ENCODE measurements around the gene DBNDD2.
A peak's percentile ranks its signal among the peaks of the same experiment; 100 is the strongest.

Gene DBNDD2

DNA sequence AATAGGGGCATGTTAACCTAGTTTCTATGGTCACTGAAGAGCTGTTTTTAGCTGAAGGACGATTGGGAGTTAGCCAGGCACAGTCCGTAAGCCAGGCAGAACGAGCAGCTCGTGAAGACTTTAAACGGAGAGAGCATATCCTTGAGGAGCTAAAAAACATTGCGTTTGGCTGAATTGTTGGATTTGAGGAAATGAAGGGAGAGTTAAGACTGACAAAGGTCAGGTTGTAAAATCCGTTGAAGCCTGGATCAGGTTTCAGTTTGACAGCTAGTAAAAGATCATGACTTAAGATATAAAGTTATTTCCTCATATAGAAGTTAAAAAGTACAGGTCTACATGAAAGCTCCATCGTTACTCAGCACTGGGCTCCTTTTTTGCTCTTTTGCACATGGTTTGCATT lies 2.8 kb downstream of the DBNDD2 start:
- TF ChIP-seq JUND (IDR thresholded peaks at IDR 0.05; ENCODE audit: low read depth), result no peak
- DNase-seq (ENCODE audit: low read depth in 1 of 2, low spot score in 1 of 2), result peak in 1 of 2 experiments; percentile 41
- in situ Hi-C loops (cut with HindIII; ENCODE audit: low pct_unique_long_range_greater_than_20kb, low sequenced_read_pairs), result no loop called here

DNA sequence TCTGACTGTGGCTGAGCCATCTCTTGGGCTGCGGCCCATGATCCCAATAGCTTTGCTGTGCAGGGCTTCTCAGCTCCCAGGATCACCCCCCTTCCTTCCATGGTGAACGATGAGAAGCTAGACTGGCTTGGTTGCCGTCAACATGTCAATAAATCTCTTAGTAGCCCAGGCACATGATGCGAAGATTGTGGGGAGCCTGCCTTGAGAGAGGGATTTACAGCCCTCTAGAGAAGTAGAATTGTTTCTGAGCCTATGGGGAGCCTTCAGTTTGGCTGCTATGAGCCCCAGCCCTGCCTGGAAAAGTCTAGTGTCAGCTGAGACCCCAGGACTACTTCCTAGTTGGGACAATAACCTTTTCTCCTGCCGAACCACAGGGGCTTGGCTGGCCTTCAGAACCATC lies 4.6 kb downstream of the DBNDD2 start:
- no peak for TF ChIP-seq JUND (IDR thresholded peaks at IDR 0.05; ENCODE audit: low read depth)
- in situ Hi-C loops (cut with HindIII; ENCODE audit: low pct_unique_long_range_greater_than_20kb, low sequenced_read_pairs), result no loop called here
- DNase-seq (ENCODE audit: low read depth in 1 of 2, low spot score in 1 of 2), result no peak

DNA sequence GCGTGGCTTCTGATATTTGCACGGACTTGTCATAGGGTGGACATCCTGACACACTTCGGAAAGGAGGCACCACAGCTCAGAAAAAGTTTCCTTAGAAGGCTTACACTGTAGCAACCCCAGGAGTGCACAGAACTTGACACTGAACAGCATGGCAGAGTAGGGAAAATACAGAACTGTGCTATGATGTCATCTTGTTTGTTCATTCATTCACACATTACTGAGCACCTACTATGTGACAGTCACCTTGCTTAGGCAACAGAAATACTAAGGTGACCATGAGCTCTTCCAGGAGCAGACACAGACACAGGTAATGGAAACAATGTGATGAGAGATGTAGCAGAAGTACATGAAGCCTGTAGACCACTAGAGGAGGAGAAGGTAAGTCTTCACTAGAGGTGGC lies 5.4 kb downstream of the DBNDD2 start:
- in situ Hi-C loops (cut with HindIII; ENCODE audit: low pct_unique_long_range_greater_than_20kb, low sequenced_read_pairs), result no loop called here
- TF ChIP-seq JUND (IDR thresholded peaks at IDR 0.05; ENCODE audit: low read depth), result no peak

DNA sequence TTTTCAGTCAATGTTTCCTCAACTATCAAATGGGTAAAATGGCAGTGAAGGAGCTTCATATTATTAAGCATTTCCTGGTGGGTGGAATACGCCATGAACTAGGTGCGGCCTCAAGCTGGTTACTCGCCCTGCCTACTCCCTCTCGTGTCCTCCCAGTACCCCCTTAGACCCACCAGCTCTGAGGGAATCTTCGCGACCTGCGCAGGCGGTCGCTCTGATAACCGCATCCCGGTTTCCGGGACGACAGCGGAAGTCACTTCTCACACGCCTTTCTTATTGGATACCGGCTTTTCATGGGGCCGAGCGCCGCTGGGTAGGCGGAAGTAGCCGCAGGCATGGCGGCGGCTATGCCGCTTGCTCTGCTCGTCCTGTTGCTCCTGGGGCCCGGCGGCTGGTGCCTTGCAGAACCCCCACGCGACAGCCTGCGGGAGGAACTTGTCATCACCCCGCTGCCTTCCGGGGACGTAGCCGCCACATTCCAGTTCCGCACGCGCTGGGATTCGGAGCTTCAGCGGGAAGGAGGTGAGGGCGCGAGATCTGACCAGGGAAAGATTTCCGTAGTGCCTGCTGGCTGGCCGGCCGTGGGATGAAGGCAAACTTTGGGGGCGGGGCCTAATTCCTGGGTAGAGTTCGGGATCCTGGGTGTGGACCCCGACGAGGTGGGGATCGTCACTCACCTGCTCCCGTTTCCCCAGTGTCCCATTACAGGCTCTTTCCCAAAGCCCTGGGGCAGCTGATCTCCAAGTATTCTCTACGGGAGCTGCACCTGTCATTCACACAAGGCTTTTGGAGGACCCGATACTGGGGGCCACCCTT lies 7.9 kb downstream of the DBNDD2 start, which contains the start of gene PIGT:
Gene PIGT (plus strand): TSS at position 320 of the 816 bp plus-strand sequence. CDS start 16 bp downstream, at position 336.
- TF ChIP-seq JUND (IDR thresholded peaks at IDR 0.05; ENCODE audit: low read depth), result no peak
- in situ Hi-C loops (cut with HindIII; ENCODE audit: low pct_unique_long_range_greater_than_20kb, low sequenced_read_pairs), result no loop called here
- DNase-seq (ENCODE audit: low read depth in 1 of 2, low spot score in 1 of 2), result peak; percentile 87 to 88

More for the DNA sequence above, 5.4 kb downstream of the DBNDD2 start:
- no peak for DNase-seq (ENCODE audit: low read depth in 1 of 2, low spot score in 1 of 2)

DNA sequence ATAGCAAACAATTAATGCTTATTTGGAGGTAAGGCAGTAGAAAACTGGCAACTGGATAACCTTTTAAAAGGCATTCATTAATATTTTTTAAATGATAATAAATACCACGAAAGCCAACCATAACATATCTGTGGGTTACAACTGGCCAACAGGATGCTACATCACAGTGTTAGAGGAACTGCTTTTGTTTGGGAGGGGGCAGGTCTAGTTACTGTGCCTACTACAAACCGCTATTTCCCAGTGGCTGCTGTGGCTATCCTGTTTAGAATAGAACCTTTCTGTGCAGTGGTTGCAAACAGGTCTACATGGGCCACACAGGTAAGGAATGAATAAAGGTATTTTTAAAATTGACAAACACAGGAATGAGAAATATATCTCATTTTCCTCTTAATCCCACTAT lies 8.8 kb downstream of the DBNDD2 start:
- no peak for DNase-seq (ENCODE audit: low read depth in 1 of 2, low spot score in 1 of 2)
- in situ Hi-C loops (cut with HindIII; ENCODE audit: low pct_unique_long_range_greater_than_20kb, low sequenced_read_pairs), result no loop called here
- no peak for TF ChIP-seq JUND (IDR thresholded peaks at IDR 0.05; ENCODE audit: low read depth)

GRCh38 chr20:45419188-45420091 lies 11.4 kb downstream of the DBNDD2 start:
- TF ChIP-seq JUND (IDR thresholded peaks at IDR 0.05; ENCODE audit: low read depth), result no peak
- peak in 1 of 2 experiments; percentile 83 for DNase-seq (ENCODE audit: low read depth in 1 of 2, low spot score in 1 of 2)
- in situ Hi-C loops (cut with HindIII; ENCODE audit: low pct_unique_long_range_greater_than_20kb, low sequenced_read_pairs), result no loop called here

DNA sequence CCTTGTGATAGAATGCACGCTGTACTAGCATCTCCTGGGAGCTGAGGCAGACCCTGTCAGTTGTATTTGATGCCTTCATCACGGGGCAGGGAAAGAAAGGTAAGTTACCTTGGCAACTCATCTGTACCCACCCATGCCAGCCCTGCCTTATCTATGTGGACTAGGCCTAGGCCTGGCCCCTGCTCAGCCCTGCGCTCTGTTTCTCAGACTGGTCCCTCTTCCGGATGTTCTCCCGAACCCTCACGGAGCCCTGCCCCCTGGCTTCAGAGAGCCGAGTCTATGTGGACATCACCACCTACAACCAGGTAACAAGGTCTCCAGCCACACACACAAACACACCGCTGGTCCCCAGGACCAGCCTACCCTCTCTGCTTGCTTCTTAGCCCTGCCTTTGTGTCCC lies 12.0 kb downstream of the DBNDD2 start:
- in situ Hi-C loops (cut with HindIII; ENCODE audit: low pct_unique_long_range_greater_than_20kb, low sequenced_read_pairs), result no loop called here
- TF ChIP-seq JUND (IDR thresholded peaks at IDR 0.05; ENCODE audit: low read depth), result no peak
- no peak for DNase-seq (ENCODE audit: low read depth in 1 of 2, low spot score in 1 of 2)

- peak in 1 of 2 experiments; percentile 52 for DNase-seq (ENCODE audit: low read depth in 1 of 2, low spot score in 1 of 2)
- no peak for TF ChIP-seq JUND (IDR thresholded peaks at IDR 0.05; ENCODE audit: low read depth)
- in situ Hi-C loops (cut with HindIII; ENCODE audit: low pct_unique_long_range_greater_than_20kb, low sequenced_read_pairs), result no loop called here
Measured at GRCh38 chr20:45423700-45424099, 15.6 kb downstream of the DBNDD2 start.

DNA sequence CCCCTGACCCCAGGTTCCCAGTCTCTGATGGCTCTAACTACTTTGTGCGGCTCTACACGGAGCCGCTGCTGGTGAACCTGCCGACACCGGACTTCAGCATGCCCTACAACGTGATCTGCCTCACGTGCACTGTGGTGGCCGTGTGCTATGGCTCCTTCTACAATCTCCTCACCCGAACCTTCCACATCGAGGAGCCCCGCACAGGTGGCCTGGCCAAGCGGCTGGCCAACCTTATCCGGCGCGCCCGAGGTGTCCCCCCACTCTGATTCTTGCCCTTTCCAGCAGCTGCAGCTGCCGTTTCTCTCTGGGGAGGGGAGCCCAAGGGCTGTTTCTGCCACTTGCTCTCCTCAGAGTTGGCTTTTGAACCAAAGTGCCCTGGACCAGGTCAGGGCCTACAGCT lies 17.5 kb downstream of the DBNDD2 start:
- no peak for DNase-seq (ENCODE audit: low read depth in 1 of 2, low spot score in 1 of 2)
- no peak for TF ChIP-seq JUND (IDR thresholded peaks at IDR 0.05; ENCODE audit: low read depth)
- in situ Hi-C loops (cut with HindIII; ENCODE audit: low pct_unique_long_range_greater_than_20kb, low sequenced_read_pairs), result no loop called here

DNA sequence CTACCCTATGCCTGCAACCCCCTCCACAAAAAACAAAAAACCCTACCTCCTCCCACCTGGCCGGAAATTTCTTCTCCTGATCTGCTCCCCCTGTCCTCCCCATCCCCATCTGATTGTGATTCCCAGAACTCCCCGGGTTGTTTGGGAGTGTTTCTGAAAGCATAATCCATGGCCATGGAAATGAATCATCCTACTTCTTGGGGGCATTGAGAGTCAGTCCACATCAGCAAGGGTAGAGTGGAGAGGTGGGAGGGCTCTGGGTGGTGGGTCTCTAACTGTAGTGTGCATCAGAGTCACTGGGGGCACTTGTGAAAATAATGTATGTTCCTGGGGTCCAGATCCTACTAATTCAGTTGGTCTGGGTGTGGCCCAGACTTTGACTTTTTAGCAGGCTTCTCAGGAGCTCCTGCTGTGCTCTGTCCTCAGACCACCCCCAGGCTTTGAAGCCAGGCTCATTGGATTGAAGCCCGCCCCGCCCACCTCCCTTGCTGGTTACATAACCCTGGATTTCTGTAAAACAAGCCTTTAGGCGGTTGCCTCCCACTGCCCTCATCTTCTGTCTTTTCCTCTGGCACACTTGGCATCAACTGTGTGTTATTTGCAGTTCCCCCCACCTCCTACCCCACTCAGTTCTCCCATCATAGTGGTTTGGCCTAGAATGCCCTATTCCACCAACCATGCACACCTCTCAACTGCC lies 18.4 kb downstream of the DBNDD2 start:
- in situ Hi-C loops (cut with HindIII; ENCODE audit: low pct_unique_long_range_greater_than_20kb, low sequenced_read_pairs), result no loop called here
- TF ChIP-seq JUND (IDR thresholded peaks at IDR 0.05; ENCODE audit: low read depth), result no peak
- no peak for DNase-seq (ENCODE audit: low read depth in 1 of 2, low spot score in 1 of 2)

DNA sequence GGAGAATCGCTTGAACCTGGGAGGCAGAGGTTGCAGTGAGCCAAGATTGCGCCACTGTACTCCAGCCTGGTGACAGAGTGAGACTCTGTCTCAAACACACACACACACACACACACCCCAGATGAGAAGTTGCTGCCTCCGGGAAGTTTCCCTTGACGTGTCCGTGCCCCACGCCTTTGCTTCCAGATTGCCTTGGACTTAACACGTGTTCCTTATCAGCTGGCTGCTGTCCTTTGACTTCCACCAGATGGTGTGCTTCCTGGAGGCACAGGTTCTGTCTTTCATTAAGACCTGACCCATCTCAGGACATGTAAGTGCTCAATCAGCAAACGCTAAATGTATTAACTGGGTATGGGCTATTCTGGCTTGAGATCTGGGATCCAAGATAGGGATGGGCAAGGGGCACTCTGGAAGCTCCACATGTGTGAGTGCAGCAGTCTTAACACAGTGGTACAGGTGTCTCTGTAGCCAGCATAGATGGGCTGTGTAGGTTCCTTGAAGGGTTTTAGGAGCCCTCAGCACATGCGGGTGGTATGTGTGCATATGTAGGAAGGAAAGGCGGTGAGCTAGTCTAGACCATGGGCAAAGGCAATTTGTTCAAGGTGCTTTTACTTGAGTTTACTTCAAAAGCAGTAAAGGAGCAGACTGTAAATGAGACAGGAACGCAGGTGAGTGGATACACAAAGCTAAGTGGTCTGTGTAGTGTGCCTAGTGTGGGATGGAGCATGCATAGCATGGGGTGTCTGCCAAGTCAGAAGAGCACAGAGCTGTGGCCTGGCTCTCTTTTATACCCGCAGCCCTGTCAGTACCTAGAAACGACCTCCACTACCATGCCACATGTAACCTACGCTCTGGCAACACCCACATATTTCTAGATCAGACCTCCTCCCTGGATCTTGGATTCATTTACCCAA lies 19.4 kb downstream of the DBNDD2 start:
- in situ Hi-C loops (cut with HindIII; ENCODE audit: low pct_unique_long_range_greater_than_20kb, low sequenced_read_pairs), result no loop called here
- no peak for TF ChIP-seq JUND (IDR thresholded peaks at IDR 0.05; ENCODE audit: low read depth)
- DNase-seq (ENCODE audit: low read depth in 1 of 2, low spot score in 1 of 2), result no peak

Data from T47D (cell line).